GM18951 (cell line): Measurements from ENCODE around the gene MACROH2A1.

ENCODE experiments used
- POLR2A ChIP-seq: IDR thresholded peaks from 4 replicates; pipeline ENCODE4 v1.6.1; 2011; ENCODE audit warnings: mild to moderate bottlenecking; ENCODE audit not compliant: insufficient read length, insufficient read depth; ENCODE audit errors: extremely low read depth
- in situ Hi-C: fragments of 300-500 bp; cut with MboI; formaldehyde crosslinking; loops from one replicate; pipeline ENCODE4 v1.12.0; 2022; ENCODE audit warnings: low sequenced_read_pairs, mixed read lengths, inconsistent platforms; ENCODE audit not compliant: unreplicated experiment

MACROH2A1 gene

DNA sequence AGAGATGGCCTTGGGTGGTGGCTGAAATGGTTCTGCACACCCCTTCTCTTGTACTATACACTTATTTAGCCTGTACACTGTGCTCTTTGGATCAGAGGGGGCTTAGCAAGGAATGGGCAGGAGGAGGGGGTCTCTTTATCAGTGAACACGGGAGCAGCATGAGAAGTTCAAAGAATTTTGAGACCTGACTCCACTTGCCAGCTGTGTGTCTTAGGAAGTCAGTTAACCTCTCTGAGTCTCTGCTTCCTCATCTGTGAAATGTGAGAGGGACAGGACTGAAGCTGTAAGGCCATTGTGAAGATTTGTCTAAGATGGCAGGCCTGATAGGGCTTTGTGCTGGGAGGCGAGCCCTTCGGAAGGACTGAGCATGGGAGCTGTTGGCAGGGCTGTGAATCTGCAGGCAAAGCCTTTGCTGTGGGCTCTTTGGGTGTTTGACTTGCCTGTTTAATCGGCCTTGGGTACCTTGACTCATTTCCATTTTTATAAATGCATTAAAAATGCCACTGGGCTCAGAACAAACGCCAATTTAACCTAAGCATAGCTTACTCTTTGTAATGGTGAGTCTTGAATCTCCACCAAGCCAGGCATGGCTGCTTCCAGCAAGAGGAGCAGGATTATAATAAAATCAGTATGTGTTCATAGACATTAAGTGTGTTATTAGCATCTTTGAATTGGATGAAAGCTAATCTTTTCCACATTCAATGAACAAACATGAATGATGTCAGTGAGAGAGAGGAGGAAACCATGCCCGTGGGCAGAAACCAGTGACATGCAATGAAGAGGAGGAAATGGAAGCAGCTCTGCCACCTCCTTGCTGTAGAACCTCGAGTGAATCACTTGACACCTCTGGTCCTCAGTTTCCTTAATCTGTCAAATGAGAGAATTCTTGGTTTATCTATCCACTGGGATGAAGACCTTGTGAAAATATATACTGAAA, 89.4 kb downstream of the MACROH2A1 start:
- in situ Hi-C loops, result no loop called here
- TF ChIP-seq POLR2A, result no peak

- in situ Hi-C loops, result no loop called here
- TF ChIP-seq POLR2A, result no peak
These were observed 90.3 kb downstream of the MACROH2A1 start for GRCh38 chr5:135308752-135309151.

GRCh38 chr5:135308245-135308644, 90.8 kb downstream of the MACROH2A1 start:
- TF ChIP-seq POLR2A, result no peak
- in situ Hi-C loops, result no loop called here

GRCh38 chr5:135307143-135307903, 91.7 kb downstream of the MACROH2A1 start:
- TF ChIP-seq POLR2A, result no peak
- in situ Hi-C loops, result no loop called here

- in situ Hi-C loops, result no loop called here
- TF ChIP-seq POLR2A, result no peak
These were observed 92.5 kb downstream of the MACROH2A1 start for GRCh38 chr5:135306557-135306956.

DNA sequence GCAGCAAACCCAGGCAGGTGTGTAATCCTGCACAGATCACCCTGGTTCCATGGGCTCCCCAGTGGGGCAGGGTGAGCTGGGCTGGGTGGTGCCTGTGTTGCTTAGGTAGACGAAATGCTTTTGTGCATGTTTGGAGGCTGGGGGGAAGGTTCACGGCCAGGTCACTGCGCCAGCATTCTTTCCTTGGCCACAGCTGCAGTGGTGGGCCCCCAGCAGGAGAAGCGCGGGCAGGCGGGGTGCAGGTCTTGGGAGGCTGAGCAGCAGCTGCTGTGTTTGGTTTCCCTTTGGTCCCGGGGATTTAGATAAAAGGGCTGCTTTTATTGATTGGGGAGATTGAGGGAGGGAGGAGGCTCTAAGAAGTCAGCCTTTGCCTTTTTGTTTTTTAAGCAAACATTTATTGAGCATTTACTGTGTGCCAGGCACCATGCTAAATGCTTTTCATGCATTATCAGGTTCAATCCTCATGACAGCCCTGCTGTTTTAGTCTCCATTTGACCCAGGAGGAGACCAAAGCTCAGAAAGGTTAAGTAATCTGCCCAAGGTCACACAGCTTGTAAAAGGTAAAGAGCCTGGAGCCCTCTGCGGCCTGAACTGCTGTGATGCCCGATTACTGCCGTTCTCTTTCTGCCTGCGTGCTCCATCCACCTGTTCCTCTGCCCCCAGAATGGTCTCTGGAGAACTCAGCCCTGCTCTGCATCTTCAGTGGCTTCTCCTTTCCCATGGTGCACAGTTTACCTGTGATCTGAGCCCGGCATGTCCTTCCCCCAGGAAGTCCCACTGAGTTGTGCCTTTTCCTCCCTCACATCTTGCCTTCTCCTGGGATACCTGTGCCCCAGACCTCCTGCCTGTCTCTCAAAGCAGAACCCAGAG, 94.4 kb downstream of the MACROH2A1 start:
- in situ Hi-C loops, result no loop called here
- no peak for TF ChIP-seq POLR2A

DNA sequence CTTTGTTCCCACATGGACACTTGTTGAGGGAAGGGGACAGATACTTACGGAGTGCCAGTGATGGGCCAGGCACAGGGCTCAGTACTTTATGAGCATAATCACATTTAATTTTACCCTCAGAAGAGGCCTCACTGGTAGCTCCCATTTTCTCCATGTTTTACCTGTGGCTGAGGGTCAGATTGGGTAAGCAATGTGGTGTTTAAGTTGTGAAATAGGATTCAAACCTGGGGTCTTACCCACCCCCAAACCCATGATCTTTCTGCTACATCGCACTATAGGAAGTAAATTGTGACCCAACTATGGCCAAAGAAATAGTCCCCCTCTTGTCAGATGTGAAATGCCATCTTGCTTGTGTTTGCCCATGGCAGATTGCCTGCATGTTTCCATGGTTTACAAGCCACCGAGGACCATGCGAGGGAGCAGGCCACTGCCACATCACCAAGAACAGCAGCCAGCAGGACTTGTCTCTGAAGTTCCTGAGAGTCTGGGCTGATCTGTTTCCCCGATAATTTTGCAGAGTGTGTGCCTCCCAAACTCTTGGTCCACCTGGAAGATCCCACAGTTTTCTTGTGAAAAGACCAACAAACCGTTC, 95.4 kb downstream of the MACROH2A1 start:
- TF ChIP-seq POLR2A, result no peak
- in situ Hi-C loops, result no loop called here

DNA sequence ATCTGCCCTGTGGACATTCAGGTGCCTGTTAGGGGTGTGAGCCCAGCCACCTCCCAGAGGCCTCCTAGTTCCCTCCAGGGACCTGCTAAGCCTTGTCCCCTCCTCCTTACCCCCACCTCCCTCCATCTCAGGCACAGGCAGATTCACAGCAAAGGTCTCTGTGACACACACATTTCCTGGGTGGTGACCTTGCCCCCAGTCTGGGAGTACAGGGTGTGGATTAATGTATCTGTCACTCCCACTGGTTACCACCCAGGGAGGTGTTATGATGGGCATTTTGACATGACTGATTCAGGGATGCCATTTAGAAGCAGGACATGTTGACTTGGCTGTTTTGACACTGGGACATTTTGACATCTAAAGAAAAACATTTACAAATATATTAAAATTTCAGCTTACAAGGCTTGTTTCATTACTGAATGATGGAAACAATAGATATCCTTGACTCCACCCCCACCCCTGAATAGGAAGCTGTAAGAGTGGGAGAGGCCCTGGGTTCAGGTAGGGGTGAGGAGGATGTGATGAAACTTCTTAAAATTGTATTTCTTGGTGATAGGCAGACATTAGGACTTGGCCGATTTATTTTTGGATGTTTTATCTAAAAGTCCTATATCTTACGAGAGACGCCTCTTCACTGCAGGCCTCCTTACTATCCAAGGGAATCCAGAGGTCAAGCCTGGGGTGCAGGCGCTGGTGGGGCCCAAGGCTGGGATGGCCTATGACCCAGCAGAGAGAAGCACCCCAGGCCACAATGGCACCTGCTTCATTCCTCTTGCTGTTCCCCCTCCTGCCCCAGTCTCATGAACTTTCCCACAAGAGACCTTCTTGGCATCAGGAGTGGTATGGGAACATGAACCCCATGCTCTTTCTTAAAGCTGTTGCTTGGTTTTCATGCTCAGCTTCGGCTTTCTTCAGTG, 101.9 kb downstream of the MACROH2A1 start:
- in situ Hi-C loops, result no loop called here
- TF ChIP-seq POLR2A, result no peak

- TF ChIP-seq POLR2A, result no peak
- in situ Hi-C loops, result no loop called here
These were observed 103.2 kb downstream of the MACROH2A1 start for GRCh38 chr5:135295852-135296251.

- no peak for TF ChIP-seq POLR2A
- in situ Hi-C loops, result no loop called here
These were observed 104.2 kb downstream of the MACROH2A1 start for GRCh38 chr5:135294793-135295192.

GRCh38 chr5:135289651-135290050, 109.4 kb downstream of the MACROH2A1 start:
- in situ Hi-C loops, result no loop called here

DNA sequence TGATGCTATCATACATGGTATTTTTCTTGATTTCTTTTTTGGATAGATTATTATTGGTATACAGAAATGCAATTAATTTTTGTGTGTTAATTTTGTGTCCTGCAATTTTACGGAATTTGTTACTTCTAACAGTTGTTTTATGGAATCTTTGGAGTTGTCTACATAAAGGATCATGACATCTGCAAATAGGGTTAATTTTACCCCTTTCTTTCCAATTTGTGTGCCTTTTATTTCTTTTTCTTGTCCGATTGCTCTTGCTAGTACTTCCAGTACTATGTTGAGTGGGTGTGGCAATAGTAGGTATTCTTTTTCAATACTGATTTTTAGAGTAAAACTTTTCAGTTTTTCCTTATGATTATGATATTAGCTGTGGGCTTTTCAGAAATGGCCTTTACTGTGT, 111.5 kb downstream of the MACROH2A1 start:
- TF ChIP-seq POLR2A, result no peak
- in situ Hi-C loops, result no loop called here

More at GRCh38 chr5:135289651-135290050, 109.4 kb downstream of the MACROH2A1 start:
- no peak for TF ChIP-seq POLR2A
